ENCODE results near the gene HIGD1B. TPM values are rescaled to one million over a fixed set of nuclear protein-coding genes. Genes with fewer than 3 reads are reported as not detected.

The HIGD1B gene
- total and polyA plus RNA-seq, 10 of the 15 experiments (the other 5 are each of a cell fraction or from before 2014, with no cell fraction given): 1.0 TPM; not detected in 9

DNA sequence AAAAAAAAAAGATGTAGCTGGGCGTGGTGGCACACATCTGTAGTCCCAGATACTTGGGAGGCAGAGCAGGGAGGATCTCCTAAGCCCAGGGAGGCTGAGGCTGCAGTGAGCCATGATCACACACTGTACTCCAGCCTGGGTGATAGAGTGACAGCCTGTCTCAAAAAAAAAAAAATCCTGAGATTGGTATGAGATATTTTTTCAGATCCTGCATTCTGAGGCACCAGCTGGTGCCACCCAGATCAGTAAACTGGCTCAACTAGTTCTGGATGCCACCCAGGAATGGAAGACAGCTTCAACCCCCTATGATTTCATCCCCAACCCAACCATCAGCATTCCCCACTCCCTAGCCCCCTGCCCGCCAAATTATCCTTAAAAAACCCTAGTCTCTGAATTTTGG, 10.5 kb upstream of the HIGD1B start:
- SMC1A ChIA-PET (ENCODE audit: uncharacterized antibody, unreplicated experiment): no interaction called here
- BruUV-seq (replicated peaks): no TSS peak
- no peak overlapping the region for H3K4me3 ChIP-seq
- no peaks in the 10 kb centered on the region for H3K9me3 ChIP-seq (replicated peaks; ENCODE audit: control insufficient read depth, insufficient read depth, low read length)
- H2AFZ ChIP-seq (ENCODE audit: control insufficient read depth, low read depth, low read length): no peak overlapping the region
- WGBS (ENCODE audit: insufficient coverage, insufficient replicate concordance, low lambda C conversion rate, missing lambda C conversion rate): 29% methylated on average over 1 of the region's 2 CpGs
- RAD21 ChIA-PET (ENCODE audit: unreplicated experiment): no interaction called here
- DNase-seq (ENCODE audit: low read depth, low spot score) (no peak), FAIRE-seq (no peak), ATAC-seq (no peak)
- no peak overlapping the region for H3K9ac ChIP-seq (ENCODE audit: control insufficient read depth, insufficient read depth, low read length)
- no peaks in the 10 kb centered on the region for H3K36me3 ChIP-seq (ENCODE audit: control insufficient read depth in 2 of 2, insufficient read depth in 2 of 2, low read length in 1 of 2)
- H3K79me2 ChIP-seq (ENCODE audit: control insufficient read depth, insufficient read depth, low read length): no peaks in the 10 kb centered on the region
- in situ Hi-C loops (cut with MboI): no loop called here
- no peak overlapping the region for H3K4me2 ChIP-seq (ENCODE audit: control insufficient read depth, insufficient read depth)
- H3K4me1 ChIP-seq (ENCODE audit: control insufficient read depth, insufficient read depth, low read length): no peaks in the 10 kb centered on the region
- CTCF ChIA-PET: interaction anchor here (0.6 kb wide), 1 partner anchor 262 kb away, joined by 3 read pairs; no protein-coding TSS in a partner anchor
- POLR2A ChIA-PET: interaction anchor here (0.6 to 0.7 kb wide), 2 partner anchors 13 to 50 kb away, joined by 3 read pairs; no protein-coding TSS in a partner anchor
- TF ChIP-seq BHLHE40 (IDR thresholded peaks at IDR 0.05; ENCODE audit: borderline replicate concordance in 1 of 2, low read depth in 2 of 2, low read length in 1 of 2) (no peak), EED (IDR thresholded peaks at IDR 0.05; ENCODE audit: low read depth) (no peak), CHD1 (IDR thresholded peaks at IDR 0.05; ENCODE audit: low read depth, low read length) (no peak), RUNX3 (IDR thresholded peaks at IDR 0.05; ENCODE audit: low read length) (no peak), NFIC (IDR thresholded peaks at IDR 0.05; ENCODE audit: low read depth, low read length) (no peak), IKZF2 (IDR thresholded peaks at IDR 0.05) (no peak), SMC3 (IDR thresholded peaks at IDR 0.05; ENCODE audit: borderline replicate concordance, low read length) (no peak), RAD51 (IDR thresholded peaks at IDR 0.05) (no peak), ZSCAN29 (IDR thresholded peaks at IDR 0.05) (no peak), SREBF2 (IDR thresholded peaks at IDR 0.05; ENCODE audit: low read length) (no peak), BACH1 (IDR thresholded peaks at IDR 0.05; ENCODE audit: borderline replicate concordance) (no peak), RAD21 (IDR thresholded peaks at IDR 0.05; ENCODE audit: insufficient read depth, low read depth, low read length) (no peak), ZNF207 (IDR thresholded peaks at IDR 0.05; ENCODE audit: borderline replicate concordance) (no peak)
- TF ChIP-seq, protein P1, sequence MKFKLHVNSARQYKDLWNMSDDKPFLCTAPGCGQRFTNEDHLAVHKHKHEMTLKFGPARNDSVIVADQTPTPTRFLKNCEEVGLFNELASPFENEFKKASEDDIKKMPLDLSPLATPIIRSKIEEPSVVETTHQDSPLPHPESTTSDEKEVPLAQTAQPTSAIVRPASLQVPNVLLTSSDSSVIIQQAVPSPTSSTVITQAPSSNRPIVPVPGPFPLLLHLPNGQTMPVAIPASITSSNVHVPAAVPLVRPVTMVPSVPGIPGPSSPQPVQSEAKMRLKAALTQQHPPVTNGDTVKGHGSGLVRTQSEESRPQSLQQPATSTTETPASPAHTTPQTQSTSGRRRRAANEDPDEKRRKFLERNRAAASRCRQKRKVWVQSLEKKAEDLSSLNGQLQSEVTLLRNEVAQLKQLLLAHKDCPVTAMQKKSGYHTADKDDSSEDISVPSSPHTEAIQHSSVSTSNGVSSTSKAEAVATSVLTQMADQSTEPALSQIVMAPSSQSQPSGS (IDR thresholded peaks at IDR 0.05; ENCODE audit: low read length): no peak
- TF ChIP-seq, protein P2, sequence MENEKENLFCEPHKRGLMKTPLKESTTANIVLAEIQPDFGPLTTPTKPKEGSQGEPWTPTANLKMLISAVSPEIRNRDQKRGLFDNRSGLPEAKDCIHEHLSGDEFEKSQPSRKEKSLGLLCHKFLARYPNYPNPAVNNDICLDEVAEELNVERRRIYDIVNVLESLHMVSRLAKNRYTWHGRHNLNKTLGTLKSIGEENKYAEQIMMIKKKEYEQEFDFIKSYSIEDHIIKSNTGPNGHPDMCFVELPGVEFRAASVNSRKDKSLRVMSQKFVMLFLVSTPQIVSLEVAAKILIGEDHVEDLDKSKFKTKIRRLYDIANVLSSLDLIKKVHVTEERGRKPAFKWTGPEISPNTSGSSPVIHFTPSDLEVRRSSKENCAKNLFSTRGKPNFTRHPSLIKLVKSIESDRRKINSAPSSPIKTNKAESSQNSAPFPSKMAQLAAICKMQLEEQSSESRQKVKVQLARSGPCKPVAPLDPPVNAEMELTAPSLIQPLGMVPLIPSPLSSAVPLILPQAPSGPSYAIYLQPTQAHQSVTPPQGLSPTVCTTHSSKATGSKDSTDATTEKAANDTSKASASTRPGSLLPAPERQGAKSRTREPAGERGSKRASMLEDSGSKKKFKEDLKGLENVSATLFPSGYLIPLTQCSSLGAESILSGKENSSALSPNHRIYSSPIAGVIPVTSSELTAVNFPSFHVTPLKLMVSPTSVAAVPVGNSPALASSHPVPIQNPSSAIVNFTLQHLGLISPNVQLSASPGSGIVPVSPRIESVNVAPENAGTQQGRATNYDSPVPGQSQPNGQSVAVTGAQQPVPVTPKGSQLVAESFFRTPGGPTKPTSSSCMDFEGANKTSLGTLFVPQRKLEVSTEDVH (IDR thresholded peaks at IDR 0.05; ENCODE audit: low read depth, partially characterized antibody): no peak
- TF ChIP-seq, protein P3, sequence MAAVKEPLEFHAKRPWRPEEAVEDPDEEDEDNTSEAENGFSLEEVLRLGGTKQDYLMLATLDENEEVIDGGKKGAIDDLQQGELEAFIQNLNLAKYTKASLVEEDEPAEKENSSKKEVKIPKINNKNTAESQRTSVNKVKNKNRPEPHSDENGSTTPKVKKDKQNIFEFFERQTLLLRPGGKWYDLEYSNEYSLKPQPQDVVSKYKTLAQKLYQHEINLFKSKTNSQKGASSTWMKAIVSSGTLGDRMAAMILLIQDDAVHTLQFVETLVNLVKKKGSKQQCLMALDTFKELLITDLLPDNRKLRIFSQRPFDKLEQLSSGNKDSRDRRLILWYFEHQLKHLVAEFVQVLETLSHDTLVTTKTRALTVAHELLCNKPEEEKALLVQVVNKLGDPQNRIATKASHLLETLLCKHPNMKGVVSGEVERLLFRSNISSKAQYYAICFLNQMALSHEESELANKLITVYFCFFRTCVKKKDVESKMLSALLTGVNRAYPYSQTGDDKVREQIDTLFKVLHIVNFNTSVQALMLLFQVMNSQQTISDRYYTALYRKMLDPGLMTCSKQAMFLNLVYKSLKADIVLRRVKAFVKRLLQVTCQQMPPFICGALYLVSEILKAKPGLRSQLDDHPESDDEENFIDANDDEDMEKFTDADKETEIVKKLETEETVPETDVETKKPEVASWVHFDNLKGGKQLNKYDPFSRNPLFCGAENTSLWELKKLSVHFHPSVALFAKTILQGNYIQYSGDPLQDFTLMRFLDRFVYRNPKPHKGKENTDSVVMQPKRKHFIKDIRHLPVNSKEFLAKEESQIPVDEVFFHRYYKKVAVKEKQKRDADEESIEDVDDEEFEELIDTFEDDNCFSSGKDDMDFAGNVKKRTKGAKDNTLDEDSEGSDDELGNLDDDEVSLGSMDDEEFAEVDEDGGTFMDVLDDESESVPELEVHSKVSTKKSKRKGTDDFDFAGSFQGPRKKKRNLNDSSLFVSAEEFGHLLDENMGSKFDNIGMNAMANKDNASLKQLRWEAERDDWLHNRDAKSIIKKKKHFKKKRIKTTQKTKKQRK (IDR thresholded peaks at IDR 0.05; ENCODE audit: low read depth, low read length): no peak
- H4K20me1 ChIP-seq (ENCODE audit: control insufficient read depth, insufficient read depth): no peaks in the 10 kb centered on the region
- intact Hi-C loops (cut with micrococcal nuclease; ENCODE audit: unreplicated experiment): no loop called here
- no peaks in the 10 kb centered on the region for H3K27me3 ChIP-seq (replicated peaks in 1 of 2; ENCODE audit: control insufficient read depth in 2 of 2, insufficient read depth in 2 of 2, low read length in 1 of 2)
- no peak overlapping the region for H3K27ac ChIP-seq (ENCODE audit: control insufficient read depth, insufficient read depth)

All from GM12878 (cell line).